Ovary (tissue), 9 donors: Measurements from ENCODE around the gene DMBX1. TPM values are rescaled to one million over a fixed set of nuclear protein-coding genes. Genes with fewer than 3 reads are reported as not detected.

Source experiments
- DNase-seq, 5 donors: peaks; one replicate each; pipeline ENCODE4 v3.0.0-alpha.2; 2019 to 2020
- H3K27ac ChIP-seq, 2 donors: fragments of 200-600 bp; one replicate each; pipeline versions ENCODE4 v1.5.1 to v1.8.0; 2019 to 2022
- H3K27me3 ChIP-seq: fragments of 200-600 bp; one replicate; pipeline ENCODE4 v1.8.0; 2022
- H3K36me3 ChIP-seq: fragments of 200-600 bp; sonication (generic); one replicate; pipeline ENCODE4 v1.5.1; 2019
- H3K4me1 ChIP-seq: one replicate; pipeline ENCODE4 v1.8.1; 2013; ENCODE audit warnings: mild to moderate bottlenecking, moderate library complexity; ENCODE audit not compliant: insufficient read depth
- H3K4me3 ChIP-seq: fragments of 200-600 bp; sonication (generic); one replicate; pipeline ENCODE4 v1.5.1; 2017
- H3K9me3 ChIP-seq, 2 donors: fragments of 200-600 bp in 1 of 2; sonication (generic) in 1 of 2; one replicate each; pipeline versions ENCODE4 v1.5.1 to v1.8.1; 2013 to 2019; ENCODE audit warnings: mild to moderate bottlenecking in 1 of 2, moderate library complexity in 1 of 2
- EP300 ChIP-seq: sonication (generic); formaldehyde crosslinking; IDR thresholded peaks from one replicate; pipeline ENCODE4 v1.6.1; 2017; ENCODE audit warnings: antibody characterized with exemption
- POLR2A ChIP-seq: fragments of 450-650 bp; IDR thresholded peaks from one replicate; pipeline ENCODE4 v1.6.1; 2017; ENCODE audit warnings: antibody characterized with exemption, mild to moderate bottlenecking, moderate library complexity
- whole genome bisulfite sequencing, 3 donors: extraction: QIAGEN DNeasy Blood & Tissue Kit in 1 of 3; methylation state at CpG; one replicate each; pipeline versions ENCODE4 v1.1.5 to v1.1.7; 2013 to 2017; 5-methylcytosine and 5-hydroxymethylcytosine counted together
- intact Hi-C, 4 donors: fragments of 100-400 bp; cut with DNase I; formaldehyde crosslinking; loops; one replicate each; pipeline versions ENCODE4 v1.11.0 to v1.15.1; 2022 to 2023
- polyA plus RNA-seq, 2 donors: library from polyadenylated mRNA; stranded (reverse); fragments of 200-250 nt in 1 of 2; fragments of 350-450 nt in 1 of 2; fragmentation: Illumina TruSeq in 1 of 2; extraction: RNeasy Lipid Tissue Mini Kit (QIAGEN cat#74804) in 1 of 2; gene quantifications; one replicate each; pipeline ENCODE4 v1.2.3, GENCODE V29; 2013 to 2014
- total RNA-seq, 7 donors: library from RNA; depleted of rRNA in 2 of 7; stranded (reverse); fragments of >200 nt in 2 of 7; fragmentation: NEBNext Ultra II Directional in 3 of 7; extraction: Animal tissue kit (Norgen Biotek cat#: 25700) in 3 of 7; gene quantifications; one replicate each; pipeline versions ENCODE4 v1.1.0 to v1.2.4, GENCODE V29; 2016 to 2023
- TF ChIP-seq, protein P1 (sequence below), 3 donors: fragments of 450-650 bp in 2 of 3; fragments of 200-600 bp in 1 of 3; IDR thresholded peaks; one replicate each; pipeline versions ENCODE4 v1.5.1 to v1.8.0; 2016 to 2022; ENCODE audit warnings: antibody characterized with exemption in 3 of 3, mild to moderate bottlenecking in 1 of 3
- donor health status: DM: no; HTN: no; CAD: no; lungs with moderate emphysema.
- donor health status: DM: no; HTN: no; CAD: no.
- donor health status: Bipolar disorder and iron deficiency.
- donor health status: DM: yes; HTN: yes; CAD: no.
- donor health status: DM: no; HTN: no; CAD: no.
- donor health status: DM: yes; HTN: yes; CAD: no.

DMBX1 gene
- total and polyA plus RNA-seq, 9 donors: not detected

DNA sequence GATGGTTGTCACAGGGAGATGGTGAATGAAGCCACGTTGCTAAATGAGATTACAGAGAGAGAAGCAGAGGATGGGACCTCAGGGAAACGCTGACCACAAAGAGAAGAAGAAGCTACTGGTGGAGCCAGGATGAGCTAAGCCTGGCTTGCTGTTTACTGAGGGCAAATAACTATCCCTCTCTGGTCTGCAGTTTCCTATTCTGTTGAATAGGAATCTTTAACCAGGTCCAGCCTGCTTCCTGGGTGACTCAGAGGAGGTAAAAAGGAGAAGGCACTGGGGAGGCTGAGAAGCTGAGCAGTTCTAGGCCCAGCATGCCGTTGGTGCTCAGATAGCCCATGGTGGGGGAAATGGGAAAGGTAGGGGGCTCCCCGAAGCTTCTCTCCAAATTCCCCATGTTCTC is 29.6 kb downstream of the DMBX1 start:
- 62 to 80% (median 66%) methylated on average over 4 of the region's 4 CpGs for WGBS, 3 donors
- H3K4me1 ChIP-seq: no peaks in the 10 kb centered on the region
- intact Hi-C loops: no loop called here

DNA sequence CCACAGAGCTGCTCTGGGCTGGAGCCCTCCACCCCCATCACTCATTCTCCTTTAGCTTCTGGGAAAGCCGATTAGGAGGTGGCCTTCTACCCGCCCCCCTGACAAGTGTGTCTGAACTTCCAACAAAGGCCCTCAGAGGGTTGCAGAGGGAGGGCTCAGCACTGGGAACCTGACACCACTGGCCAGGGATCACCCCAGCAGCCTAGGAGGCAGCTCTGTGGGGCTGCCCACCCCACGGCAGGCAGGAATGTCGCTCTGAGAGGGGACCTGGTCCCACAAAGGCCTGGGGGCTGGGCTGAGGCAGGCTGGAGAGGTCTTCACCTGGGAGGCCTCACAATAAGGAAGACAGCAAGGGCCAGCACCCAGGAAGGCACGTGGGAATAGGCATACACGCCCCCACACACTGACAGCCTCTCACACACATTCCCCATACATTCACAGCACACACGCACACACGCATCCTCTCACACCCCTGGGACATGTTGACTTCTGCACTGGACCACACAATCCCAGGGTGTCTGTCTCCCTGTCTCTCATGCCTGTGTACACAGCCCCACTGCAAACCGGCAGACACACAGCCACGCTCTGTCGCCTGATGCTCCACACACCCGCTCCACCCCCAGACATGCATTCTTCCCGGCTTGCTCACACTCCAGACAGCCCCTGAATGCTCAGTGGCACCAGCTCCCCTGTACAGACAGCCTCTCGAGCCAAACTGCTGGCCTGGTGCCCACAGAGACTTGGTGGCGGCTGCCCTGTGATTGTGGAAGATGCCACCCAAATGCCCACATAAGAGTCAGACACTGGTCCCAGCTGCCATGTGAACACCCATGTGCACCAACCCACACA is 30.7 kb downstream of the DMBX1 start:
- intact Hi-C loops: no loop called here
- Histone ChIP-seq H3K4me1 (no peaks in the 10 kb centered on the region), H3K27ac (no peak overlapping the region), H3K4me3 (no peak overlapping the region), H3K9me3 (no peaks in the 10 kb centered on the region), H3K27me3 (no peaks in the 10 kb centered on the region), H3K36me3 (no peaks in the 10 kb centered on the region)
- TF ChIP-seq POLR2A (no peak), EP300 (no peak)
- TF ChIP-seq, protein P1, sequence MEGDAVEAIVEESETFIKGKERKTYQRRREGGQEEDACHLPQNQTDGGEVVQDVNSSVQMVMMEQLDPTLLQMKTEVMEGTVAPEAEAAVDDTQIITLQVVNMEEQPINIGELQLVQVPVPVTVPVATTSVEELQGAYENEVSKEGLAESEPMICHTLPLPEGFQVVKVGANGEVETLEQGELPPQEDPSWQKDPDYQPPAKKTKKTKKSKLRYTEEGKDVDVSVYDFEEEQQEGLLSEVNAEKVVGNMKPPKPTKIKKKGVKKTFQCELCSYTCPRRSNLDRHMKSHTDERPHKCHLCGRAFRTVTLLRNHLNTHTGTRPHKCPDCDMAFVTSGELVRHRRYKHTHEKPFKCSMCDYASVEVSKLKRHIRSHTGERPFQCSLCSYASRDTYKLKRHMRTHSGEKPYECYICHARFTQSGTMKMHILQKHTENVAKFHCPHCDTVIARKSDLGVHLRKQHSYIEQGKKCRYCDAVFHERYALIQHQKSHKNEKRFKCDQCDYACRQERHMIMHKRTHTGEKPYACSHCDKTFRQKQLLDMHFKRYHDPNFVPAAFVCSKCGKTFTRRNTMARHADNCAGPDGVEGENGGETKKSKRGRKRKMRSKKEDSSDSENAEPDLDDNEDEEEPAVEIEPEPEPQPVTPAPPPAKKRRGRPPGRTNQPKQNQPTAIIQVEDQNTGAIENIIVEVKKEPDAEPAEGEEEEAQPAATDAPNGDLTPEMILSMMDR (IDR thresholded peaks at IDR 0.05): no peak
- no peak for DNase-seq
- 42 to 57% (median 44%) methylated on average over 15 of the region's 15 CpGs for WGBS, 3 donors

More for the DNA sequence above, 29.6 kb downstream of the DMBX1 start:
- H3K9me3 ChIP-seq: no peaks in the 10 kb centered on the region
- no peak overlapping the region for H3K27ac ChIP-seq
- no peaks in the 10 kb centered on the region for H3K27me3 ChIP-seq
- no peak for TF ChIP-seq POLR2A
- TF ChIP-seq, protein P1 (IDR thresholded peaks at IDR 0.05): no peak
- no peak for TF ChIP-seq EP300
- no peak overlapping the region for H3K4me3 ChIP-seq
- no peaks in the 10 kb centered on the region for H3K36me3 ChIP-seq
- no peak for DNase-seq

DNA sequence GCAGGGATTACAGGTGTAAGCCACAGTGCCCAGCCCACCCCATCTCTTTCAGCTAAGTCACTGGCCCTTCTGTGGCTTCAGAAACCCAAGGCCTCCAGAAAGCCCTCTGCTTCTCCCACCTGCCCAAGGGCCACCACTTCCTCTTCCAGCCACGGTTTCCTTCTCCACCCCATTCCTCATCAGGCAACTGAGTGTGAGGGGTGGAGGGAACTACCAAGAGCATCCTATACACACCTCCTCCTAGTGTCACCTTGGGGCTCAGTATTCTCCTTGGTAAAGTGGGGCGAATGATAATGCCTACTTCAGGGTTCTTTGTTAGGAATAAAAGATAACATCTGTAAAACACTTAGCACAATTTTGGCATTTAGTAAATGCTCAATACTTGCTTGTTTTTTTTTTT is 31.8 kb downstream of the DMBX1 start:
- H3K9me3 ChIP-seq: no peaks in the 10 kb centered on the region
- intact Hi-C loops: no loop called here
- H3K27me3 ChIP-seq: no peaks in the 10 kb centered on the region
- TF ChIP-seq POLR2A (no peak), EP300 (no peak)
- TF ChIP-seq, protein P1 (IDR thresholded peaks at IDR 0.05): no peak
- no peaks in the 10 kb centered on the region for H3K36me3 ChIP-seq
- H3K27ac ChIP-seq: no peak overlapping the region
- no peaks in the 10 kb centered on the region for H3K4me1 ChIP-seq
- WGBS, 3 donors: 75 to 91% (median 83%) methylated on average over 2 of the region's 2 CpGs
- DNase-seq: no peak
- no peak overlapping the region for H3K4me3 ChIP-seq

DNA sequence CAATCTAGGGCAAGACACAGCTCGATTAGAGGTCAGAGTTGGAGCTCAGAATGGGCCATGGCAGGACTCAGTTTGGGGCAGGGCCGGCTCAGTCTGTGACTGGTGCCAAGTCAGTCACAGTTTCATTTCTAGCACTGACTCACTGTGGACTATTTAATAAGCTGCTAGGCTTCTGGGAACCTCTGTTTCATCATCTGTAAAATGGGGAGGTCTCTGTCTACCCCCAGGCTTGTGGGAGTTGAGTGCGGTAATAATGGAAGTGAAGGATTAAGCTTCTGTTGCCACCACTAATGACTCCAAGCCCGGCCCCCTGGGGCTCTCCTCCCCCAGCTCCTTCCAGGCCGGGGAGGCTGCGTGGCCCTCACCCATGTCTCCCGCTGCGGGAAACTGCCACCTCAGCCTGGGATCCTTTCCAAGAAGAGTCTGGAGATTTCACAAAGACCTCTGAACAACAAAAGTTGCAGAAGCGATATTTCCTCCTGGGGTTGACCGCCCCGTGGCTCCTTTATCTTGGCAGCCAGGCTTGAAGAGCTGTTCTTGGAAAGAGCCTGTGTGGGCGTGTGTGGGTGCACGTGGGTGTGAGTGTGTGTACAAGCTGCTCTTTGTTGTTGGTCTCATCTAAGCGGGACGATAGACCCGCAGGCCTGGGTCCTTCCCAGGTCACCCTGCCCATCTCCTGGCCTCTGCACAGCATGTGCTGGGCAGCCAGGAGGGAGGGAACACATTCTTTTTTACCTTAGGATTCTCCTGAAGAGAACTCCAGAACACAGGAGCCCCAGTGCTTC is 32.7 kb downstream of the DMBX1 start:
- Histone ChIP-seq H3K4me1 (no peaks in the 10 kb centered on the region), H3K27ac (no peak overlapping the region)

More for the DNA sequence above, 32.7 kb downstream of the DMBX1 start:
- 9 to 13% (median 10%) methylated on average over 16 of the region's 16 CpGs for WGBS, 3 donors
- Histone ChIP-seq H3K27me3 (no peaks in the 10 kb centered on the region), H3K9me3 (no peaks in the 10 kb centered on the region), H3K36me3 (no peaks in the 10 kb centered on the region), H3K4me3 (no peak overlapping the region)
- peak in 4 of 5 donors; percentile 27 to 72 (median 42) for DNase-seq
- TF ChIP-seq, protein P1 (IDR thresholded peaks at IDR 0.05): no peak
- no peak for TF ChIP-seq POLR2A
- TF ChIP-seq EP300: no peak
- intact Hi-C loops: no loop called here
